ENCODE results near the gene TMPRSS3.

GRCh38 chr21:42418886-42419285 is 23.0 kb upstream of the TMPRSS3 start:
- no peak for TF ChIP-seq CTCF (IDR thresholded peaks at IDR 0.05)
- no peak for TF ChIP-seq POLR2A (IDR thresholded peaks at IDR 0.05)

Data from heart left ventricle (tissue), 13 donors.